Lower lobe of right lung (tissue), 2 donors: ENCODE measurements around the gene PAGE5. TPM values are rescaled to one million over a fixed set of nuclear protein-coding genes. Genes with fewer than 3 reads are reported as not detected.

ENCODE experiments used
- ATAC-seq, 2 donors: fragments of 200-7000 bp; cut with Tn5 transposase; one replicate each; pipeline ENCODE4 v1.9.1; 2020 to 2022; ENCODE audit warnings: mild to moderate bottlenecking in 2 of 2, moderate library complexity in 2 of 2
- DNase-seq: peaks from one replicate; pipeline ENCODE4 v3.0.0-alpha.2; 2020
- H3K27ac ChIP-seq: fragments of 200-600 bp; one replicate; pipeline ENCODE4 v1.8.0; 2022
- H3K27me3 ChIP-seq: fragments of 200-600 bp; one replicate; pipeline ENCODE4 v1.8.0; 2022; ENCODE audit warnings: low read depth
- H3K36me3 ChIP-seq: fragments of 200-600 bp; one replicate; pipeline ENCODE4 v1.8.0; 2022; ENCODE audit warnings: mild to moderate bottlenecking
- H3K4me1 ChIP-seq: fragments of 200-600 bp; one replicate; pipeline ENCODE4 v1.8.0; 2022
- H3K4me3 ChIP-seq: fragments of 200-600 bp; one replicate; pipeline ENCODE4 v1.8.0; 2022; ENCODE audit warnings: mild to moderate bottlenecking
- H3K9me3 ChIP-seq: fragments of 200-600 bp; one replicate; pipeline ENCODE4 v1.8.0; 2022
- intact Hi-C: fragments of 100-400 bp; cut with DNase I; formaldehyde crosslinking; loops from one replicate; pipeline ENCODE4 v1.11.0; 2022
- total RNA-seq: library from RNA; stranded (reverse); fragmentation: NEBNext Ultra II Directional; extraction: Animal tissue kit (Norgen Biotek cat#: 25700); gene quantifications from one replicate; pipeline ENCODE4 v1.2.1, GENCODE V29; 2021
- TF ChIP-seq, protein P1 (sequence below): fragments of 200-600 bp; IDR thresholded peaks from one replicate; pipeline ENCODE4 v1.8.0; 2022; ENCODE audit warnings: antibody characterized with exemption, mild to moderate bottlenecking
- donor health status: DM: no; HTN: yes; CAD: no; lungs with severe emphysema.

Gene PAGE5
- total RNA-seq, 1 donor from 2014 or later, result not detected

DNA sequence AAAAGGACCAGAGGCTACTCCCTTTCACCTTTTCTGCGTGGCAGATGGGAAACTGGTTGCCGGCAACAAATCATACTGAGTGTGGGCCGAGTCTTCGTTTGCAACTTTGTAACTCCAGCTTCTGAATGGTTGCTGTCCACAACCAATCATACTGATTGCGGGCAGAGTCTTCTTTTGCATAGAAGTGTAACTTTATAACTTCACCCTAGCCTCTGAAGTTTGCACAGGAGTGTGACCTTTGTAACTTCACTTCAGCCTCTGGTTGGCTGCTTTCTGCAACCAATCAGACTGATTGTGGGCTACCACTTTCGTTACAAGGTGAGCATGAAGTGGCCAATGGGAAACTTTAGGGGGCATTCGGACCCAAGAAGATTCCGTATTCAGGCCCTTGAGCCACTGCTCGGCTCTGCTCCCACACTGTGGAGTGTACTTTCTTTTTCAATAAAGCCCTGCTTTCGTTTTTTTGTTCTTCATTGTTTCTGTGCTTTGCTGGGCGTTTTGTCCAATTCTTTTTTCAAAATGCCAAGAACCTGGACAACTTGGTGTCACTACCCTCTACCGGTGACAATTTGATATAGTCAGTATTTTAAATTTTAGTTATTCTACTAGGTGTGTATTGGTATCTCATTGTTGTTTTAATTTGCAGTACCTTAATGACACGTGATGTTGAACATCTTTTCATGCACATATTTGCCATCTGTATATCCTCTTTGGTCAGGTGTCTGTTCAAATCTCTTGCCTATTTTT is 9.0 kb upstream of the PAGE5 start:
- DNase-seq, result no peak
- Histone ChIP-seq H3K27me3 (no peaks in the 10 kb centered on the region), H3K9me3 (no peaks in the 10 kb centered on the region), H3K36me3 (no peaks in the 10 kb centered on the region), H3K4me1 (no peaks in the 10 kb centered on the region), H3K4me3 (no peak overlapping the region), H3K27ac (no peak overlapping the region)
- intact Hi-C loops, result no loop called here
- ATAC-seq, result no peak
- TF ChIP-seq, protein P1, sequence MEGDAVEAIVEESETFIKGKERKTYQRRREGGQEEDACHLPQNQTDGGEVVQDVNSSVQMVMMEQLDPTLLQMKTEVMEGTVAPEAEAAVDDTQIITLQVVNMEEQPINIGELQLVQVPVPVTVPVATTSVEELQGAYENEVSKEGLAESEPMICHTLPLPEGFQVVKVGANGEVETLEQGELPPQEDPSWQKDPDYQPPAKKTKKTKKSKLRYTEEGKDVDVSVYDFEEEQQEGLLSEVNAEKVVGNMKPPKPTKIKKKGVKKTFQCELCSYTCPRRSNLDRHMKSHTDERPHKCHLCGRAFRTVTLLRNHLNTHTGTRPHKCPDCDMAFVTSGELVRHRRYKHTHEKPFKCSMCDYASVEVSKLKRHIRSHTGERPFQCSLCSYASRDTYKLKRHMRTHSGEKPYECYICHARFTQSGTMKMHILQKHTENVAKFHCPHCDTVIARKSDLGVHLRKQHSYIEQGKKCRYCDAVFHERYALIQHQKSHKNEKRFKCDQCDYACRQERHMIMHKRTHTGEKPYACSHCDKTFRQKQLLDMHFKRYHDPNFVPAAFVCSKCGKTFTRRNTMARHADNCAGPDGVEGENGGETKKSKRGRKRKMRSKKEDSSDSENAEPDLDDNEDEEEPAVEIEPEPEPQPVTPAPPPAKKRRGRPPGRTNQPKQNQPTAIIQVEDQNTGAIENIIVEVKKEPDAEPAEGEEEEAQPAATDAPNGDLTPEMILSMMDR, result no peak

DNA sequence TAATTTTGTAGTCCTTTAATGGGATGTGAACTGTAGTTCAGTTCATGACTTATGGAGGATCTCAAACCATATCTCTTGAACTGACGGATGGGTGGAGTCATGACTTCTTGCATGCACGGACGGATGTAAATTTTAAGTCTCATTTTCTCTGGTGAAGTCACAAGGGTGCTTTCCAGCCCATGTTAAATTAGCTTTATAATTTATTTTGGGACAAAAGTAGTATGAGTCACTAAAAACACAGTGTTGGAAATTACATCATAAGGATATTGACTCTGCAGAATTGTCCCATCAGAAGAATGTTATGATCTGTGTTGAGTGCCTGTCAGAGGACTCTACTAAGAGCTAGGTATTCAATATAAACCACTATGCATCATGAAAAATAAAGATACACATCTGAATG is 6.8 kb upstream of the PAGE5 start:
- Histone ChIP-seq H3K4me1 (no peaks in the 10 kb centered on the region), H3K4me3 (no peak overlapping the region), H3K27ac (no peak overlapping the region), H3K27me3 (no peaks in the 10 kb centered on the region), H3K9me3 (no peaks in the 10 kb centered on the region), H3K36me3 (no peaks in the 10 kb centered on the region)
- ATAC-seq (no peak), DNase-seq (no peak)
- TF ChIP-seq, protein P1, result no peak
- intact Hi-C loops, result no loop called here

DNA sequence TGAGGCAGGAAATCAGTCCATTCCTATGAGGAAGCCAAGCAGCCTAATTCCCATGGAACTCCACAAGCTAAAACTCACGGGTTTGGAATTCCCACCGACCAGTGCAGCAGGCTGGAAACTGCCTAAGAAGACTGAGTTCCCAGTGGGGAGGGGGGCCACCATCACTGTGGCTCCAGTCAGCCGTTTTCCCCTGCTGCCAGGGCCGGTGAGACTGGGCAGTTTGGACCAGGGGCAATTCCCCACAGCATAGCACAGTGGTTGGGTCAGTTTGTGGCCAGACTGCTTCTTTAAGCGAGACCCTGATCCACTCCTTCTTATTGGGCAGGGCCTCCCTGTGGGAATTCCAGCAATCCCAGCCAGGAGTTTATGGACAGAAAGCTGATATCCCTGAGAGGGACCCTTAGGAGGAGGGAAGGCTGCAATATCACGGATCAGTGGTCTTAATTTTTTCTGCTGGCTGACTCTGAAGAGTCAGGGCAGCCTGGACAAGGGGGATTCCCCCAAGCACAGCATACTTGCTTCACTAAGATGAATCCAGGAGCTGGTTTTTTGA is 20.7 kb downstream of the PAGE5 start:
- ATAC-seq (no peak), DNase-seq (no peak)
- Histone ChIP-seq H3K27ac (no peak overlapping the region), H3K27me3 (no peaks in the 10 kb centered on the region), H3K9me3 (no peaks in the 10 kb centered on the region), H3K36me3 (no peaks in the 10 kb centered on the region), H3K4me1 (no peaks in the 10 kb centered on the region), H3K4me3 (no peak overlapping the region)
- intact Hi-C loops, result no loop called here
- TF ChIP-seq, protein P1, result no peak

DNA sequence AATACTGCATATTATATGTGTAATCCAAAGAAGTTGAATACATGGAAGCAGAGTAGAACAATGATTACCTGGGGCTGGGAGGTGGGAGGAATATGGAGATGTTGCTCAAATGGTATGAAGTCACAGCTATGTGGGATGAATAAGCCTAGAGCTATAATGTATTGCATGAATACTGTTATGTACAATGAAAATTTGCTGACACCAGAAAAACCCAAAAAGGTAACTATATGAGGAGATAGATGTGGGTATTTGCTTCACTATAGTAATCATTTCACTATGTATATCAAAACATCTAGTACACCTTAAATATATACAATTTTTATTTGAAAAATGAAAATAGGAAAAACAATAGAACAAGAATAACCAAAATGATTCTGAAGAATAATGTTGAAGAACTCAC is 33.4 kb downstream of the PAGE5 start:
- H3K4me3 ChIP-seq, result no peak overlapping the region
- intact Hi-C loops, result no loop called here
- H3K9me3 ChIP-seq, result no peaks in the 10 kb centered on the region
- TF ChIP-seq, protein P1, result no peak
- H3K27ac ChIP-seq, result no peak overlapping the region
- no peaks in the 10 kb centered on the region for H3K27me3 ChIP-seq
- ATAC-seq (no peak), DNase-seq (no peak)
- H3K36me3 ChIP-seq, result no peaks in the 10 kb centered on the region
- no peaks in the 10 kb centered on the region for H3K4me1 ChIP-seq

DNA sequence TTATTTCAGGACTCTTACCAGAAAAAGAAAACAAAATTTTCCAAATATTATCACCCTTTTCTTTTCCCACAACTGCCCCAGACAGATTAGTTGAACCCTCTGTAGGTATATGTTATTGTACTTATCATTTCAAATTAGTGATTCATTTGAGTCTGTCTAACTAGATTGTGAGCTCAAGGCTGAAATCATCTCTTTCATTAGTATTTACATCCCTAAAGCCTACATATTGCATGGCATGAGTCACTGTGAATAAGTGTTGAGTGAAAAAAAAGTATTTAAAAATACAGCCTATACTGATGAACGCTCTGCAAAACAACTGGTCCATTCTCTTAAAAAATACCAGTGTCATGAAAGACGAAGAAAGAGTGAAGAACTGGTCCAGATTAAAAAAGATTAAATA is 40.7 kb downstream of the PAGE5 start:
- Histone ChIP-seq H3K27ac (no peak overlapping the region), H3K9me3 (no peaks in the 10 kb centered on the region), H3K27me3 (no peaks in the 10 kb centered on the region), H3K4me3 (no peak overlapping the region), H3K4me1 (no peaks in the 10 kb centered on the region), H3K36me3 (no peaks in the 10 kb centered on the region)
- TF ChIP-seq, protein P1, result no peak
- no peak for ATAC-seq
- intact Hi-C loops, result no loop called here
- no peak for DNase-seq
